Spleen (tissue), 11 donors: ENCODE results near the gene SLC2A2. TPM values are rescaled to one million over a fixed set of nuclear protein-coding genes. Genes with fewer than 3 reads are reported as not detected.

Experiments
- DNase-seq: peaks from one replicate; pipeline ENCODE4 v3.0.0-alpha.2; 2020
- H3K27ac ChIP-seq, 8 donors: fragments of 200-600 bp; sonication (generic) in 7 of 8; 1 replicate in 4 of 8; 2 replicates in 4 of 8; pipeline versions ENCODE4 v1.5.0 to v1.8.0; 2016 to 2021; ENCODE audit warnings: inconsistent platforms in 4 of 8, mild to moderate bottlenecking in 4 of 8, moderate library complexity in 1 of 8
- H3K27me3 ChIP-seq, 7 donors: fragments of 200-600 bp; sonication (generic) in 6 of 7; replicated peaks in 1 of 7; 1 replicate in 4 of 7; 2 replicates in 3 of 7; pipeline versions ENCODE4 v1.5.0 to v1.8.0; 2016 to 2021; ENCODE audit warnings: inconsistent platforms in 3 of 7, mild to moderate bottlenecking in 1 of 7
- H3K36me3 ChIP-seq, 6 donors: fragments of 200-600 bp; sonication (generic) in 5 of 6; 1 replicate in 4 of 6; 2 replicates in 2 of 6; pipeline versions ENCODE4 v1.5.0 to v1.8.0; 2016 to 2021; ENCODE audit warnings: inconsistent platforms in 2 of 6
- H3K4me1 ChIP-seq, 6 donors: fragments of 200-600 bp; sonication (generic) in 5 of 6; 1 replicate in 3 of 6; 2 replicates in 3 of 6; pipeline versions ENCODE4 v1.5.0 to v1.8.0; 2016 to 2021; ENCODE audit warnings: inconsistent platforms in 3 of 6
- H3K4me3 ChIP-seq, 8 donors: fragments of 200-600 bp; sonication (generic) in 7 of 8; 1 replicate in 4 of 8; 2 replicates in 4 of 8; pipeline versions ENCODE4 v1.5.0 to v1.8.0; 2016 to 2021; ENCODE audit warnings: inconsistent platforms in 4 of 8, mild to moderate bottlenecking in 4 of 8, moderate library complexity in 2 of 8
- H3K9me3 ChIP-seq, 8 donors: fragments of 200-600 bp; sonication (generic) in 7 of 8; 1 replicate in 4 of 8; 2 replicates in 4 of 8; pipeline versions ENCODE4 v1.5.0 to v1.8.0; 2016 to 2021; ENCODE audit warnings: inconsistent platforms in 4 of 8
- CTCF ChIP-seq, 11 experiments: fragments of 200-600 bp in 7 of 11; fragments of 450-650 bp in 4 of 11; sonication (generic) in 4 of 11; IDR thresholded peaks in 8 of 11; conservative IDR thresholded peaks in 3 of 11; 1 replicate in 7 of 11; 2 replicates in 4 of 11; pipeline versions ENCODE4 v1.4.0 to v1.8.0; 2016 to 2021; ENCODE audit warnings: antibody characterized with exemption in 11 of 11, inconsistent platforms in 4 of 11, mild to moderate bottlenecking in 1 of 11
- POLR2A ChIP-seq, 3 donors: fragments of 450-650 bp; IDR thresholded peaks; one replicate each; pipeline ENCODE4 v1.5.1; 2017; ENCODE audit warnings: antibody characterized with exemption in 3 of 3, mild to moderate bottlenecking in 1 of 3
- POLR2AphosphoS5 ChIP-seq, 3 donors: sonication (generic); formaldehyde crosslinking; IDR thresholded peaks; one replicate each; pipeline ENCODE4 v1.5.1; 2017; ENCODE audit warnings: antibody characterized with exemption in 3 of 3
- WGBS, 5 donors: extraction: QIAGEN DNeasy Blood & Tissue Kit in 3 of 5; methylation state at CpG; one replicate each; pipeline versions ENCODE4 v1.1.5 to v1.1.7; 2013 to 2018; 5-methylcytosine and 5-hydroxymethylcytosine counted together
- intact Hi-C: fragments of 100-400 bp; cut with DNase I; formaldehyde crosslinking; loops from one replicate; pipeline ENCODE4 v1.15.0; 2023; ENCODE audit warnings: low total_unique reads
- polyA plus RNA-seq, 3 donors: library from polyadenylated mRNA; stranded (reverse); fragments of 200-250 nt; gene quantifications; one replicate each; pipeline ENCODE4 v1.2.1, GENCODE V29; 2013
- total RNA-seq, 7 donors: library from RNA; depleted of rRNA in 3 of 7; stranded (reverse); fragments of >200 nt in 3 of 7; fragmentation: NEBNext Ultra II Directional in 4 of 7; extraction: Animal tissue kit (Norgen Biotek cat#: 25700) in 4 of 7; gene quantifications; one replicate each; pipeline versions ENCODE4 v1.1.0 to v1.2.1, GENCODE V29; 2016 to 2021
- donor health status: healthy with polysubstance abuse.
- donor health status: DM: no; HTN: no; CAD: no; lungs with moderate emphysema.
- donor health status: DM: no; HTN: no; CAD: no.
- donor health status: Bipolar disorder and iron deficiency.
- donor health status: healthy.
- donor health status: DM: no; HTN: no; CAD: no.
- donor health status: DM: yes; HTN: yes; CAD: no.

Gene SLC2A2
- total and polyA plus RNA-seq, 10 donors: not detected

DNA sequence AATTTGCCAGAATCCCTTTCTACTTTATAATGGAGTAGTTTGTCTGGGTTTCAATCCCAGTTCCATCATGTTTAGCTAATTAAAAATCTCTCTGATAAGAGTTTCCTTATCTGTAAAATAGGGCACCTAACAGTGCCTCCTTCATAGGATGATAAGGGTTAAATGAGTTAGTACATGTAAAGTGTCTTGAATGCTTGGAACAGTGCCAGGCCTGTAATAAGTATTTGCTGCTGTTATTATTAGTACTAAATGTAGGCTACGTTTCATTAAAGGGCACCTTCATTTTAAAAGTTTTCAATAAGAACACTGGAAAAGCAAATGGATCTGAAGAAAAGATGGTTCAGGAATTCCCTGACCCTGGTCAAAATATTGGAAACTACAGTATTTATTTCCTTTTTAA is 11.8 kb upstream of the SLC2A2 start:
- 35 to 72% (median 58%) methylated on average over 1 of the region's 1 CpG for WGBS, 5 donors
- Histone ChIP-seq H3K36me3 (no peaks in the 10 kb centered on the region), H3K4me3 (no peak overlapping the region), H3K4me1 (no peaks in the 10 kb centered on the region), H3K9me3 (no peaks in the 10 kb centered on the region), H3K27ac (no peak overlapping the region), H3K27me3 (peaks cover 0 to 7% (median 0%) of the 10 kb centered on the region in 7 donors)
- TF ChIP-seq CTCF (IDR thresholded peaks at IDR 0.05 in 8 of 11, conservative IDR thresholded peaks at IDR 0.05 in 3 of 11) (no peak), POLR2A (IDR thresholded peaks at IDR 0.05) (no peak), POLR2AphosphoS5 (IDR thresholded peaks at IDR 0.05) (no peak)
- DNase-seq: no peak
- intact Hi-C loops: no loop called here

GRCh38 chr3:171028779-171029232 is 2.3 kb upstream of the SLC2A2 start:
- 63 to 69% (median 66%) methylated on average over 8 of the region's 8 CpGs for WGBS, 5 donors
- Histone ChIP-seq H3K36me3 (no peaks in the 10 kb centered on the region), H3K27me3 (peaks cover 0 to 32% (median 0%) of the 10 kb centered on the region in 7 donors), H3K4me1 (peaks cover 0 to 13% (median 5%) of the 10 kb centered on the region in 6 donors), H3K27ac (no peak overlapping the region), H3K4me3 (peak overlapping the region in 6 of 8 donors; percentile 5 to 48 (median 16)), H3K9me3 (no peaks in the 10 kb centered on the region)
- no peak for DNase-seq
- intact Hi-C loops: no loop called here
- no peak for TF ChIP-seq CTCF (IDR thresholded peaks at IDR 0.05 in 8 of 11, conservative IDR thresholded peaks at IDR 0.05 in 3 of 11)

DNA sequence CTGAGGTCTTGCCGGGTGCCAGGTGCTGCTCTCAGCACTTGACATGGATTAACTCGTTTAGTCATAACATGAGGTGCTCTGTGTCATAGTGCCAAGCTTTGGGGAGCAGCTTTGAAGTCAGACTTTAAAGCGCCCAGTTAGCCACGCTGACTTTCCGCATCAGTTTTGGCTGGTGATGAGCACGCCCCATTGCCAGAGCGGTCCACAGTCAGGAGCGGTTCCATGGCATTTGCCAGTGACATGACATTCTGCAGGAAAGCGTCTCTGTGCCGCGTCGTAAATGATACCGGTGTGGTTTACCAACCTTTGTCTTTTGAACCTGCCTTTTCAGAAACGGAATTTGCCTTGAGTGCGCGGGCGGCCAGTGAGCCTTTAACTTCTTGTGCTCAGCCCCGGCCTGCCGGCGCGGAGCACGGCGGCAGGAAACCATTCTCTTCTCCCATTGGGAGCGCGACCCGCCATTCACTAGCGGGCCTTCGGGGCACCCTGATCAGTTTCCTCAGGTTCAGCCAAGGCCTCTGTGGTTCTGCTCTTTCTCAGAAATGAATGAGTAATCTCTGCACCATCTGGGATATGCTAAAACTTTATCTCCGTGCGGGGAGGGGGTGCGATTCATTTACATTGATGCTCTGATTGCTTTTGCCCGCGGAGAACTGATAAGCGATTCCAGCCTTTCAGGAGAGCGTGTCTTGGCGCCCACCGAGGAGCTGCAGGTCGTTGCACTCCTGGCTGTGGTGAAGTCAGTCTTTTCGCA is 1.7 kb upstream of the SLC2A2 start:
- intact Hi-C loops: no loop called here
- no peak for DNase-seq
- Histone ChIP-seq H3K27me3 (peaks cover 0 to 32% (median 0%) of the 10 kb centered on the region in 7 donors), H3K36me3 (no peaks in the 10 kb centered on the region), H3K9me3 (no peaks in the 10 kb centered on the region), H3K4me3 (peak overlapping the region in 6 of 8 donors; percentile 5 to 48 (median 16)), H3K27ac (no peak overlapping the region), H3K4me1 (peaks cover 0 to 13% (median 5%) of the 10 kb centered on the region in 6 donors)
- no peak for TF ChIP-seq CTCF (IDR thresholded peaks at IDR 0.05 in 8 of 11, conservative IDR thresholded peaks at IDR 0.05 in 3 of 11)
- TF ChIP-seq POLR2AphosphoS5 (IDR thresholded peaks at IDR 0.05): peak in 1 of 3 donors; percentile 11
- 11 to 19% (median 16%) methylated on average over 34 to 39 of the region's 39 CpGs for WGBS, 5 donors

DNA sequence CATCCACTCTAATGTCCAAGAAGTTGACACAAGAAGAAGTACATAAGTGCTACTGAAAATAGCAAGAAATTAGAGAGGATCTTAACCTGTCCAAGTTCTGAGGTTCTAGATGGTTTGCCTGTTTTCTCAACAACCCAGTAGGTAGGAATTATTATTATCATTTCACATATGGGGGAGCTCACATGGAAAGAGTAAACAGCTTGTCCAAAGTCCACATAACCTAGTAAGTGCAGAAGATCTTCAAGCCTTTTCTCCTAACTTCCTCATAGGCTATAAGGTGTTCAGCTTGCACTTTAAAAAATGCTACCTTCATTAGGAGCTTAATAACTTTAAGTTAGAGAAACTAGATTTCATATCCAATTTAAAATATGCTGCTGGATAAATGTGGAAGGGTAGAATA is 3.0 kb downstream of the SLC2A2 start:
- H3K36me3 ChIP-seq: no peaks in the 10 kb centered on the region
- no peak overlapping the region for H3K4me3 ChIP-seq
- intact Hi-C loops: no loop called here
- TF ChIP-seq CTCF (IDR thresholded peaks at IDR 0.05 in 8 of 11, conservative IDR thresholded peaks at IDR 0.05 in 3 of 11) (no peak), POLR2A (IDR thresholded peaks at IDR 0.05) (no peak), POLR2AphosphoS5 (IDR thresholded peaks at IDR 0.05) (no peak)
- H3K27ac ChIP-seq: no peak overlapping the region
- peaks cover 0 to 22% (median 4%) of the 10 kb centered on the region in 7 donors for H3K27me3 ChIP-seq
- peaks cover 0 to 9% (median 4%) of the 10 kb centered on the region in 6 donors for H3K4me1 ChIP-seq
- no peak for DNase-seq
- no peaks in the 10 kb centered on the region for H3K9me3 ChIP-seq
